OCI-LY3 (cell line): ENCODE measurements around the gene TUBB8B.
"Not testable (repeated sequence)": the region's sequence is repeated elsewhere in the genome, so short reads cannot be mapped to it uniquely, and the experiment has no call there.

Experiments used
- EZH2phosphoT487 ChIP-seq: fragments of 200-600 bp; shearing (Covaris generic); IDR thresholded peaks from 2 replicates; pipeline ENCODE4 v1.6.1; 2018; ENCODE audit warnings: antibody characterized with exemption, mixed run types, low read depth
- TF ChIP-seq, protein P1 (sequence below): fragments of 200-600, 300-600 bp; sonication (generic); IDR thresholded peaks from 2 replicates; pipeline ENCODE4 v1.5.1; 2014; ENCODE audit warnings: antibody characterized with exemption, low read length, low read depth

GRCh38 chr18:54388-54787 is 5.0 kb upstream of the TUBB8B start:
- TF ChIP-seq, protein P1, sequence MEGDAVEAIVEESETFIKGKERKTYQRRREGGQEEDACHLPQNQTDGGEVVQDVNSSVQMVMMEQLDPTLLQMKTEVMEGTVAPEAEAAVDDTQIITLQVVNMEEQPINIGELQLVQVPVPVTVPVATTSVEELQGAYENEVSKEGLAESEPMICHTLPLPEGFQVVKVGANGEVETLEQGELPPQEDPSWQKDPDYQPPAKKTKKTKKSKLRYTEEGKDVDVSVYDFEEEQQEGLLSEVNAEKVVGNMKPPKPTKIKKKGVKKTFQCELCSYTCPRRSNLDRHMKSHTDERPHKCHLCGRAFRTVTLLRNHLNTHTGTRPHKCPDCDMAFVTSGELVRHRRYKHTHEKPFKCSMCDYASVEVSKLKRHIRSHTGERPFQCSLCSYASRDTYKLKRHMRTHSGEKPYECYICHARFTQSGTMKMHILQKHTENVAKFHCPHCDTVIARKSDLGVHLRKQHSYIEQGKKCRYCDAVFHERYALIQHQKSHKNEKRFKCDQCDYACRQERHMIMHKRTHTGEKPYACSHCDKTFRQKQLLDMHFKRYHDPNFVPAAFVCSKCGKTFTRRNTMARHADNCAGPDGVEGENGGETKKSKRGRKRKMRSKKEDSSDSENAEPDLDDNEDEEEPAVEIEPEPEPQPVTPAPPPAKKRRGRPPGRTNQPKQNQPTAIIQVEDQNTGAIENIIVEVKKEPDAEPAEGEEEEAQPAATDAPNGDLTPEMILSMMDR: not testable (repeated sequence)
- TF ChIP-seq EZH2phosphoT487: not testable (repeated sequence)
